GM18873 (cell line): ENCODE data around the gene ADAMTS20.
A peak's percentile ranks its signal among the peaks of the same experiment; 100 is the strongest.

Experiments
- ATAC-seq: cut with Tn5 transposase; IDR thresholded peaks from one replicate; pipeline ENCODE4 v1.9.1; 2021; ENCODE audit warnings: mild to moderate bottlenecking, moderate library complexity, moderate number of reproducible peaks; ENCODE audit not compliant: unreplicated experiment, low FRiP score

Gene ADAMTS20

GRCh38 chr12:43325786-43326185 is 226.2 kb downstream of the ADAMTS20 start:
- ATAC-seq = peak; percentile 69

- no peak for ATAC-seq
These were observed 231.7 kb downstream of the ADAMTS20 start for GRCh38 chr12:43320281-43320680.

- no peak for ATAC-seq
These were observed 234.0 kb downstream of the ADAMTS20 start for GRCh38 chr12:43318021-43318420.

- ATAC-seq = no peak
These were observed 234.8 kb downstream of the ADAMTS20 start for GRCh38 chr12:43317156-43317555.

- no peak for ATAC-seq
These were observed 235.5 kb downstream of the ADAMTS20 start for GRCh38 chr12:43316520-43316919.

- ATAC-seq = no peak
These were observed 236.0 kb downstream of the ADAMTS20 start for GRCh38 chr12:43315961-43316360.

- ATAC-seq = no peak
These were observed 239.0 kb downstream of the ADAMTS20 start for GRCh38 chr12:43312991-43313505.

GRCh38 chr12:43310596-43310995 is 241.4 kb downstream of the ADAMTS20 start:
- ATAC-seq = no peak

- no peak for ATAC-seq
These were observed 242.0 kb downstream of the ADAMTS20 start for GRCh38 chr12:43309959-43310358.

GRCh38 chr12:43308776-43309175 is 243.2 kb downstream of the ADAMTS20 start:
- ATAC-seq = no peak

- ATAC-seq = no peak
These were observed 244.9 kb downstream of the ADAMTS20 start for GRCh38 chr12:43307126-43307525.

- no peak for ATAC-seq
These were observed 245.9 kb downstream of the ADAMTS20 start for GRCh38 chr12:43306066-43306465.

- no peak for ATAC-seq
These were observed 246.9 kb downstream of the ADAMTS20 start for GRCh38 chr12:43305065-43305464.
